ENCODE data around the gene MED27.
"Not testable (repeated sequence)": the region's sequence is repeated elsewhere in the genome, so short reads cannot be mapped to it uniquely, and the experiment has no call there.

Gene MED27

DNA sequence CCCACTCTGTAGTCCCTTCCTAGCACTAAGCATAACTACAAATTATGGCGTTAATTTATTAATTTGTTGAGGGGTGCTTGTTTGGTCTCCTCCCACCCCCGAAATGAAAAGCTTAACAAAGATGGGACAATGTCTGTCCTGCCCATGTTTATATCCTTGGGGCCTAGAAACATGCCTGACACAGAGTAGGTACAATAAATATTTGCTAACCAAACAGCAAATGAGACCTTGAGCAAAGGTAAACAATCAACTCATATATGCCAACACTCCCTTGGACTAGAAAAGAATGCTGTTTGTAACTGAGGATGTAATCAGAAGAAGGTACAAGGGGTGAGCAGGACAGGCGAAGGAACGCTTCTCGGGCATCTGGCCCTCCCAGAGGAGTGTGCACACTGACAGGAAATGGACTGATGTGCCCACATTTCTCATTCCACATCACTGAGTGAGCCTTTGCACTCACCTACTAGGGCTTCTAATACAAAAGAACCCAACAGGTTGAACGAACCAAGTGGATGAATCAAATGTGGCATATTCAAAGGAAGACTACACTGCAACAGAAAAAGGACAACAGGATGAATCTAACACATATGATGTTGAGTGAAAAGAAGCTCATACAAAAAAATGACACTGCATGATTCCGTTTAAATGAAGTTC is 66.8 kb downstream of the MED27 start:
- TF ChIP-seq, protein P1, sequence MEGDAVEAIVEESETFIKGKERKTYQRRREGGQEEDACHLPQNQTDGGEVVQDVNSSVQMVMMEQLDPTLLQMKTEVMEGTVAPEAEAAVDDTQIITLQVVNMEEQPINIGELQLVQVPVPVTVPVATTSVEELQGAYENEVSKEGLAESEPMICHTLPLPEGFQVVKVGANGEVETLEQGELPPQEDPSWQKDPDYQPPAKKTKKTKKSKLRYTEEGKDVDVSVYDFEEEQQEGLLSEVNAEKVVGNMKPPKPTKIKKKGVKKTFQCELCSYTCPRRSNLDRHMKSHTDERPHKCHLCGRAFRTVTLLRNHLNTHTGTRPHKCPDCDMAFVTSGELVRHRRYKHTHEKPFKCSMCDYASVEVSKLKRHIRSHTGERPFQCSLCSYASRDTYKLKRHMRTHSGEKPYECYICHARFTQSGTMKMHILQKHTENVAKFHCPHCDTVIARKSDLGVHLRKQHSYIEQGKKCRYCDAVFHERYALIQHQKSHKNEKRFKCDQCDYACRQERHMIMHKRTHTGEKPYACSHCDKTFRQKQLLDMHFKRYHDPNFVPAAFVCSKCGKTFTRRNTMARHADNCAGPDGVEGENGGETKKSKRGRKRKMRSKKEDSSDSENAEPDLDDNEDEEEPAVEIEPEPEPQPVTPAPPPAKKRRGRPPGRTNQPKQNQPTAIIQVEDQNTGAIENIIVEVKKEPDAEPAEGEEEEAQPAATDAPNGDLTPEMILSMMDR (IDR thresholded peaks at IDR 0.05; ENCODE audit: control insufficient read depth, extremely low read depth, insufficient read depth): no peak
- peak; percentile 85 for DNase-seq (ENCODE audit: low read depth)

DNA sequence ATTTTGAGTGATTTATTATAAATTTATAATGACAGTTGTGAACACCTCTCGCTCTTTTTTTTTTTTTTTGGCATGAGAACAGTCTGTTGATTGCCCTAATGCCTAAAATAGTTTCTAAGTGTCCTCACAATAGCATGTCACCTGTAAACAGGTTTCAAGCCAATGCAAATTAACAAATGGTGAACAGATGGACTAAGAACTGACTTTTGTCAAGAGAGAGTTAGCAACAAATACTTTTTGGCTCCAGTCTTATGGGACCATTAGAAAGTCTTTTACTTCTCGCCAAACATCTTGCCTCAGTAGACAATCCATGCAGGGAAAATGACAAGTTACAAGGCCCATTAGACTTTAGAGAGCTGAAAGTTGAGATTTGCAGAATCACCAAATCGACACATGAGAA is 67.8 kb downstream of the MED27 start:
- TF ChIP-seq, protein P1 (IDR thresholded peaks at IDR 0.05; ENCODE audit: control insufficient read depth, extremely low read depth, insufficient read depth): no peak
- no peak overlapping the region for H3K4me3 ChIP-seq (ENCODE audit: low read depth, low read length)
- no peak for DNase-seq (ENCODE audit: low read depth)

More for the DNA sequence above, 66.8 kb downstream of the MED27 start:
- H3K4me3 ChIP-seq (ENCODE audit: low read depth, low read length): no peak overlapping the region

DNA sequence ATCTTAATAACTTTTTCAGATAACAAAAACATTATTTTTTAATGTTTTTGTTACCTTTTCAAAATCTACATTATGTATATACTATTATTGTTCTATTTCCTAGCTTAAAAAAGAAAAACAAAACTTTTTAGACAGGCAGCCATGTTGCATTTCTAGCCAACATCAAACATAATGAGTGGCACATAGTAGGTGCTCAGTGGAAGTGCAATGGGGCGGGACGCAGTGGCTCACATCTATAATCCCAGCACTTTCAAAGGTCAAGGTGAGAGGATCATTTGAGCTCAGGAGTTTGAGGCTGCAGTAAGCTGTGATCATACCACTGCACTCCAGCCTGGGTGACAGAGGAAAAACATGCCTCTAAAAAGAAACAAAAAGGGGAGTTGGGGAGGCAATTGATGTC is 68.4 kb downstream of the MED27 start:
- TF ChIP-seq, protein P1 (IDR thresholded peaks at IDR 0.05; ENCODE audit: control insufficient read depth, extremely low read depth, insufficient read depth): no peak
- H3K4me3 ChIP-seq (ENCODE audit: low read depth, low read length): no peak overlapping the region
- DNase-seq (ENCODE audit: low read depth): no peak

DNA sequence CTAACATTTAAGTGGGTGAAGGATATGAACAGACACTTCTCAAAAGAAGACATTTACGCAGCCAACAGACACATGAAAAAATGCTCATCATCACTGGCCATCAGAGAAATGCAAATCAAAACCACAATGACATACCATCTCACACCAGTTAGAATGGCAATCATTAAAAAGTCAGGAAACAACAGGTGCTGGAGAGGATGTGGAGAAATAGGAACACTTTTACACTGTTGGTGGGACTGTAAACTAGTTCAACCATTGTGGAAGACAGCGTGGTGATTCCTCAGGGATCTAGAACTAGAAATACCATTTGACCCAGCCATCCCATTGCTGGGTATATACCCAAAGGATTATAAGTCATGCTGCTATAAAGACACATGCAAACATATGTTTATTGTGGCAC is 69.5 kb downstream of the MED27 start:
- not testable (repeated sequence) for H3K4me3 ChIP-seq (ENCODE audit: low read depth, low read length); DNase-seq (ENCODE audit: low read depth)

- H3K4me3 ChIP-seq (ENCODE audit: low read depth, low read length): no peak overlapping the region
- peak; percentile 63 for DNase-seq (ENCODE audit: low read depth)
- TF ChIP-seq, protein P1 (IDR thresholded peaks at IDR 0.05; ENCODE audit: control insufficient read depth, extremely low read depth, insufficient read depth): no peak
Measured at GRCh38 chr9:132008855-132009812, 70.5 kb downstream of the MED27 start.

GRCh38 chr9:132008184-132008803 is 71.4 kb downstream of the MED27 start:
- TF ChIP-seq, protein P1 (IDR thresholded peaks at IDR 0.05; ENCODE audit: control insufficient read depth, extremely low read depth, insufficient read depth): no peak
- H3K4me3 ChIP-seq (ENCODE audit: low read depth, low read length): no peak overlapping the region
- DNase-seq (ENCODE audit: low read depth): no peak
